Measurements from ENCODE around the gene NUDT4.

- TF ChIP-seq CTCF (conservative IDR thresholded peaks at IDR 0.05) (no peak), EZH2 (IDR thresholded peaks at IDR 0.05; ENCODE audit: low read depth) (no peak)
These were observed 11.9 kb upstream of the NUDT4 start for GRCh38 chr12:93365616-93366405.

Measured in PC-9 (cell line).